HG02938 (cell line): ENCODE measurements around the gene HS6ST1.
"Not testable (repeated sequence)": the region's sequence is repeated elsewhere in the genome, so short reads cannot be mapped to it uniquely, and the experiment has no call there.

Experiments used
- ATAC-seq: cut with Tn5 transposase; IDR thresholded peaks from one replicate; pipeline ENCODE4 v1.9.1; 2021; ENCODE audit warnings: mild to moderate bottlenecking, moderate library complexity; ENCODE audit not compliant: unreplicated experiment

HS6ST1 gene

GRCh38 chr2:128269990-128270671 is 48.5 kb downstream of the HS6ST1 start:
- no peak for ATAC-seq

- ATAC-seq = no peak
Observed at GRCh38 chr2:128269063-128269989, 49.3 kb downstream of the HS6ST1 start.

- ATAC-seq = not testable (repeated sequence)
Observed at GRCh38 chr2:128268611-128269010, 50.1 kb downstream of the HS6ST1 start.

GRCh38 chr2:128268145-128268544 is 50.5 kb downstream of the HS6ST1 start:
- not testable (repeated sequence) for ATAC-seq

GRCh38 chr2:128267649-128268048 is 51.0 kb downstream of the HS6ST1 start:
- ATAC-seq = not testable (repeated sequence)

- ATAC-seq = not testable (repeated sequence)
Observed at GRCh38 chr2:128267197-128267596, 51.5 kb downstream of the HS6ST1 start.

- ATAC-seq = not testable (repeated sequence)
Observed at GRCh38 chr2:128266463-128266862, 52.2 kb downstream of the HS6ST1 start.

GRCh38 chr2:128265608-128265993 is 53.1 kb downstream of the HS6ST1 start:
- not testable (repeated sequence) for ATAC-seq

- no peak for ATAC-seq
Observed at GRCh38 chr2:128264881-128265607, 53.6 kb downstream of the HS6ST1 start.

GRCh38 chr2:128263902-128264331 is 54.8 kb downstream of the HS6ST1 start:
- ATAC-seq = no peak

GRCh38 chr2:128262315-128263253 is 56.1 kb downstream of the HS6ST1 start:
- ATAC-seq = no peak

- no peak for ATAC-seq
Observed at GRCh38 chr2:128261245-128262128, 57.2 kb downstream of the HS6ST1 start.

GRCh38 chr2:128260239-128261138 is 58.2 kb downstream of the HS6ST1 start:
- no peak for ATAC-seq

GRCh38 chr2:128259585-128259984 is 59.1 kb downstream of the HS6ST1 start:
- ATAC-seq = no peak

GRCh38 chr2:128258218-128258617 is 60.5 kb downstream of the HS6ST1 start:
- ATAC-seq = no peak

- ATAC-seq = no peak
Observed at GRCh38 chr2:128252501-128252900, 66.2 kb downstream of the HS6ST1 start.

GRCh38 chr2:128252086-128252485 is 66.6 kb downstream of the HS6ST1 start:
- not testable (repeated sequence) for ATAC-seq
